ACC112 (cell line): ENCODE measurements around the gene LRP1.

ENCODE experiments used
- H2AFZ ChIP-seq: fragments of 200-600 bp; sonication (generic); one replicate; pipeline ENCODE4 v1.6.0; 2017; ENCODE audit warnings: antibody characterized with exemption, low read length; ENCODE audit not compliant: unreplicated experiment
- H3K27ac ChIP-seq: fragments of 200-600 bp; sonication (generic); 2 replicates; pipeline ENCODE4 v1.5.1; 2014; ENCODE audit warnings: low read depth, mild to moderate bottlenecking, antibody characterized with exemption, low read length, moderate library complexity
- H3K27me3 ChIP-seq: fragments of 200-600 bp; sonication (generic); 2 replicates; pipeline ENCODE4 v1.6.1; 2014; ENCODE audit warnings: mild to moderate bottlenecking, antibody characterized with exemption, low read length, moderate library complexity, mixed read lengths; ENCODE audit not compliant: insufficient read depth
- H3K36me3 ChIP-seq: fragments of 200-600 bp; sonication (generic); 2 replicates; pipeline ENCODE4 v1.6.1; 2016; ENCODE audit warnings: mild to moderate bottlenecking, antibody characterized with exemption, low read length, moderate library complexity, mixed read lengths; ENCODE audit not compliant: insufficient read depth
- H3K4me1 ChIP-seq: fragments of 200-600 bp; sonication (generic); one replicate; pipeline ENCODE4 v1.6.1; 2016; ENCODE audit warnings: low read length, mixed read lengths; ENCODE audit not compliant: insufficient read depth, unreplicated experiment, control insufficient read depth
- H3K4me3 ChIP-seq: fragments of 200-600 bp; sonication (generic); 2 replicates; pipeline ENCODE4 v1.5.1; 2014; ENCODE audit warnings: mild to moderate bottlenecking, low read depth, low read length
- H3K79me2 ChIP-seq: fragments of 200-600 bp; sonication (generic); one replicate; pipeline ENCODE4 v1.6.0; 2016; ENCODE audit warnings: low read length; ENCODE audit not compliant: control insufficient read depth, unreplicated experiment, insufficient read depth

The LRP1 gene

DNA sequence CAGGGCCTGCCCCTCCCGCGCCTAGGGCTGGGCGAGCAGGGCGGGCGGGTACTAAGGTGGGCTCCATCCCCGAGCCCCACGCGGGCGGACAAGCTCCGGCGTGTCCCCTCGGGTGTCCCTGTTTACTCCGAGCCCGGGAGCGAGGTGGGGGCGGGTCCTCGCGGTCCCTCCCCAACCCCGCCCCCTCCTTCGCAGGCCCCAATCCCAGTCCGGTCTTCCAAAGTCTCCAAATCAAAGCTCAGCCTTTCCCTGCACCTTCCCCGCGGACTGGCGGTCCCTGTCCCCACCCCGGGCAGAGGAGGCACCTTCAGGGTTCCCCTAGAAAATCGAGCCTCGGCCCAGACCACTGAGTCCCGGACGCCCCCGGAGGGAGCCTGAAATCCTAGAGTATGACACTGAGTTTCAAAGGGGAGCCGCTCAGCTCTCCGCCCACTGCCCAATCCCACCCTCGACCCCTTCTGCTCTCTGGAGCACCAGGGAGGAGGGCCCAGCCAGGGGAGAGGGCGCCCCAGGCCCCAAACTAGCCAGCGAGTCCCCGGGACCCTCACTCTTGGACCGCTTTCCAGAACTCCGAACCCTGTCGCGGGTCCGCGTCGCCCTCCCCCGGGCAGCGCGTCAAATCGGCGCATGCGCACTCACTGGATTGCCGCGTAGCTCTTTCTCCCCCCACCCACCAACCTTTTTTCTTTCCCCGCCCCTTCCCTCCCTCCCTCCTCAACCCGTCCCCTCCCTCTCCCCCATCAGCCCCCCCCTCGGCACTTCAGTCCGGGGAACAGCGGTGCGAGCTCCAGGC is at the start of gene LRP1:
LRP1 (plus strand) TSS at position 758 of the 793 bp plus-strand sequence. CDS start 482 bp downstream, outside the sequence.
- peak within 1 kb of the TSS; percentile 94 for H3K27ac ChIP-seq
- H3K36me3 ChIP-seq, result no peaks in the 10 kb centered on the region
- no peaks in the 10 kb centered on the region for H3K27me3 ChIP-seq
- peak within 1 kb of the TSS; percentile 97 for H3K4me3 ChIP-seq
- peaks cover 45% of the 10 kb centered on the region for H3K79me2 ChIP-seq
- peaks cover 33% of the 10 kb centered on the region for H3K4me1 ChIP-seq
- H2AFZ ChIP-seq, result peak within 1 kb of the TSS; percentile 82

DNA sequence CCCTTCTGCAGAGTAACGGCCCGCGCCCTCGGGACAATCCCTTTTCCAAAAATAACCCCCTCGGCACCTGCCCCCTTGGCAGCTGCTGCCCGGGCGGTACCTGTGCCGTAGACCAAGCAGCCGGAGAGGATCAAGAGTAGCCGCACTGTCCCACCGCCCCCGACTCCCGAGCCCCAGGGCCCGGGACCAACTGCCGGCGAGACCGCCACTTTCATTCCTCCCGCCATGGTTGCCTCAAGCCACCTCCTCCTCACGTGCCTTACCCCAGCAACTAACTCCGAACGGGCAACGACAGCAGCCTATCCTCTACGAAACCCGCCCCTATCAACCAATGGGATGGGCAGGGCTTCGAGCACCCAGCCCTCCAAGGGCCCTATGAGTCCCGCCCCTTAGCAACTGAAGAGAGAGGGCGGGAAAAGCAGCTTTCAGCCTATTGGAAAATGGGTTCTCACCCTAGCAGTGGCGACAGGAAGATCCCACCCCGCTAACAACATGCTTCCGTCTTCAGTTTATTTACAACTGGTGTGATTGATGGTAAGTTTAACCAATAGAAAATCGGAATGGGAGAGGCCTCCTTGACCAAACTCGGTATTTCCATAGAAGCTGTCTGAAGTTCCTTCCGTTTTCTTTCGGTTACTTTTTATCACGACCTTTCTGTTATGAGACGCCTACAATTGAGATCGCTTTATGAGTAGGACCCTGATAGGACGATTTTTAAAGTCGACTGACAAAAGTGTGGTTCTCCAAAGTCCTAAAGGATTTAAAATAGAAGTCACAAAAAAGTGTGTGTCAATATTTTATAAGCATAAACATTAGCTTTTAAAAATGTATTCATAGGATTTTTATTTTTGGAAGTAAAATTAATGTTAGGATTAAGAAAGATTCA is 49.5 kb upstream of the LRP1 start, which contains the start of gene NEMP1:
NEMP1 (minus strand) TSS at position 273 of the 886 bp plus-strand sequence; CDS start at position 227, 46 bp downstream.
- Histone ChIP-seq H3K4me3 (peak within 1 kb of the TSS; percentile 85), H3K27me3 (no peaks in the 10 kb centered on the region), H3K27ac (peak within 1 kb of the TSS; percentile 82), H3K4me1 (peaks cover 8% of the 10 kb centered on the region), H2AFZ (peak within 1 kb of the TSS; percentile 68), H3K36me3 (no peaks in the 10 kb centered on the region), H3K79me2 (peaks cover 26% of the 10 kb centered on the region)

DNA sequence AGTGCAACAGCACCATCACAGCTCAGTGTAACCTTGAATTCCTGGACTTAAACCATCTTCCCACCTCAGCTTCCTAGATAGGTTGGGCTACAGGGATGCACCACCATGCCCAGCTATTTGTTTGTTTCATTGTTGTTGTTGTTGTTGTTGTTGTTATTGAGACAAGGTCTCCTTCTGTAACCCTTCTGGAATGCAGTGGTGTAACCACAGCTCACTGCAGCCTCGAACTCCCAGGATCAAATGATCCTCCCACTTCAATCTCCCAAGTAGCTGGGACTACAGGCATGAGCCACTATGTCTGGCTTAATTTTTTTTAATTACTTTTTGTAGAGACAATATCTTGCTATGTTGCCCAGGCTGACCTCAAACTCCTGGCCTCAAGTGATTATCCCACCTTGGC is 48.5 kb upstream of the LRP1 start:
- Histone ChIP-seq H3K27ac (peak overlapping the region; percentile 82), H3K79me2 (peaks cover 20% of the 10 kb centered on the region), H2AFZ (no peak overlapping the region), H3K4me1 (peaks cover 8% of the 10 kb centered on the region), H3K36me3 (no peaks in the 10 kb centered on the region), H3K27me3 (no peaks in the 10 kb centered on the region), H3K4me3 (no peak overlapping the region)

DNA sequence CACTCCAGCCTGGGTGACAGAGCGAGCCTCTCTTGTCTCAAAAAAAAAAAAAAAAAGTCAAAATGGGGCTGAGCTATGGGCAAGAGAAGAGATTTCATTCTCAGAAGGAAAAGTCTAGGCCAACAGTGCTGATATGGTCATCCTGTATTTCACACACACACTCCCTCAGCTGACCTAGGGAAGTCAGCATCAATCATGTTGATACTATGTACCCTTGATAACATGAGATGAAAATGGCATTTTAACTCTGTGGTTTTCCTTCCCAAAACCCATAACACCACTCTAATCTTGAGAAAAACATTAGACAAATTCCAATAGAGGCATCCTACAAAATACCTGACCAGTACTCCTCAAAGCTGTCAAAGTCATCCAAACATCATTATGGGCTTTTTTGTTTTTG is 47.4 kb upstream of the LRP1 start:
- H3K27ac ChIP-seq, result no peak overlapping the region

DNA sequence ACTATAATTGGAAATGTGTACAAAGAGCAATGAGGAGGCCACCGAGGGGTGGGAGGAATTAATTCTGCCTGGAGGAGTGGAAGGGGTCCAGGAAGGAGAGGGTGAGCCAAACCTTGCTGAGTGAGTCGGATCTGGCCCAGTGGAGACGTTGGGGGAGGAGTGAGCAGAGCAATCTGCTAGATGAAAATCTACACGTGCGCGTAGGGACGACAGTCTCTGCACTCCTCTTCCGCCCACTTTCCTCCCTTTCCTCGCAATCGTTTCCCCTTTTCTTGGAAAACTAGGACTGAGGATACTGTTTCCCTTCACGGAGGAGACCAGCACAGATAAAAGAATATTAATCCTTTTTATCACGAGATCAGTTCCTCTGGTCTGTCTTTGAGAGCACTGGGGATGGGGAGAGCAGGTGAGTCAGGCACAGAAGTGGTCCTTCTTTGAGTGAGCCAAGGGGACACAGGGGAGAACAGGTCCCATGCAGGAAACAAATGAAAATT is 42.2 kb upstream of the LRP1 start:
- Histone ChIP-seq H3K79me2 (peaks cover 18% of the 10 kb centered on the region), H3K4me1 (peaks cover 16% of the 10 kb centered on the region), H3K27me3 (no peaks in the 10 kb centered on the region), H2AFZ (peak overlapping the region; percentile 8), H3K27ac (peak overlapping the region; percentile 93), H3K36me3 (no peaks in the 10 kb centered on the region), H3K4me3 (peak overlapping the region; percentile 91)

More for the DNA sequence above, 47.4 kb upstream of the LRP1 start:
- no peaks in the 10 kb centered on the region for H3K27me3 ChIP-seq
- no peak overlapping the region for H3K4me3 ChIP-seq
- H2AFZ ChIP-seq, result no peak overlapping the region
- H3K36me3 ChIP-seq, result no peaks in the 10 kb centered on the region
- H3K4me1 ChIP-seq, result peaks cover 17% of the 10 kb centered on the region
- peaks cover 20% of the 10 kb centered on the region for H3K79me2 ChIP-seq

DNA sequence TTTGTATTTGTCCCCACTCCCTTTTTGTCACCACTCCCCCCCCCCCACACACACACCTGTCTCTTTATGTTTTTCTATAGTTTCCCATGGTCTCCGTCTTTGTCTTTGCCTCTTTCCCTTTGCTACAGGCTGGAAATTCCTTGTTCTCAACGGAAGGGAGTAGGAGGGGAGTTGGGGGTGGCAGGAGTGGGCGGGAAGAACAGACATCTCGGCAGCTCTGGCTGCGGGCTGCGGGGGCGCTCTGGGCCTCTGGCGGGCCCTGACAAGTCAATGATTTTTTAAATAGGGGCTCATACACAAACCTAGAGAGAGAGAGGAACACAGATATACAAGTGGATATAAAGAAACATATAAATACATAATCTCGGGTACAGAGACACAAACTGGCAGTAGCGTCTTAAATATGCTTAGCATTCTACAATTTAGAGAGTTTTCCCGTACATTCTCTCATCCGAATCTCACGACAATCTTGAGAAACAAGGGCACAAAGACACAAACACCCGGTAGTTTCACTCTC is 41.7 kb upstream of the LRP1 start:
- Histone ChIP-seq H3K4me1 (peaks cover 21% of the 10 kb centered on the region), H3K27me3 (no peaks in the 10 kb centered on the region), H3K27ac (peak overlapping the region; percentile 93), H2AFZ (peak overlapping the region; percentile 84), H3K4me3 (peak overlapping the region; percentile 91), H3K36me3 (no peaks in the 10 kb centered on the region), H3K79me2 (peaks cover 23% of the 10 kb centered on the region)

DNA sequence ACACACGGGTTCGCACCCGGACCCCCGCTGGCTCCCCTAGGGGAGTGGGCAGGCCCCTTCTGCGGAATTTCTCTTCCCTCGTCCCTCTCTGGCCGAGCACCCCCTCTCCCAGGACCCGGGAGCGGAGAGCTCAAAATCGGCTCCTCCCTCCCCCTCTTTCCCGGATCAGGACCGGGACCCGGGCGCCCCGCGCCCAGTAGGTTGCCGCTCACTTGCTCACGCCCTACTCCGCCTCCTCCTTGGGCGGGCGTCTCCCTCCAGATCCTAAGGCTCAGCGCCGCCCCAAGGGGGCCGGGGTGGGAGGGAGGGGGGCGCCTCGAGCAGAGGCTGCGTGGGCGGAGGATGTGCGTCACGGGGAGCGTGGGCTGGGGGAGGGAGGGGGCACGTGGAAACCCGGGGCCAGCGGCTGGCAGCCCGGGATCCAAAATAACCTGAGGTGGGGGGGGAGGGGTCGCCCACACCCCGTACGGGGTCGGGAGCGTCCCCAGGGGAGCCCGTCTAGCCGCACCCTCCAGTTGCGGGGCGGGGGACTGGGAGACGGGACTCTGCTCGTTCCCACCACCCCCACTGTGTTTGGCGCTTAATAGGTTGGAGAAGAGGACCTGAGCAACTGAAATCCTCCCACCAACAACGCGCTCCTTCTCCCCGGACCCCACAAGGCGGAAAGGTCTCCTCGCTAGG is 41.1 kb upstream of the LRP1 start:
- peak overlapping the region; percentile 93 for H3K27ac ChIP-seq
- H3K36me3 ChIP-seq, result peaks cover under 1% of the 10 kb centered on the region; the same call in 1 of the 2 replicates
- H2AFZ ChIP-seq, result peak overlapping the region; percentile 84
- H3K79me2 ChIP-seq, result peaks cover 28% of the 10 kb centered on the region
- H3K4me1 ChIP-seq, result peaks cover 26% of the 10 kb centered on the region
- peak overlapping the region; percentile 91 for H3K4me3 ChIP-seq
- no peaks in the 10 kb centered on the region for H3K27me3 ChIP-seq

DNA sequence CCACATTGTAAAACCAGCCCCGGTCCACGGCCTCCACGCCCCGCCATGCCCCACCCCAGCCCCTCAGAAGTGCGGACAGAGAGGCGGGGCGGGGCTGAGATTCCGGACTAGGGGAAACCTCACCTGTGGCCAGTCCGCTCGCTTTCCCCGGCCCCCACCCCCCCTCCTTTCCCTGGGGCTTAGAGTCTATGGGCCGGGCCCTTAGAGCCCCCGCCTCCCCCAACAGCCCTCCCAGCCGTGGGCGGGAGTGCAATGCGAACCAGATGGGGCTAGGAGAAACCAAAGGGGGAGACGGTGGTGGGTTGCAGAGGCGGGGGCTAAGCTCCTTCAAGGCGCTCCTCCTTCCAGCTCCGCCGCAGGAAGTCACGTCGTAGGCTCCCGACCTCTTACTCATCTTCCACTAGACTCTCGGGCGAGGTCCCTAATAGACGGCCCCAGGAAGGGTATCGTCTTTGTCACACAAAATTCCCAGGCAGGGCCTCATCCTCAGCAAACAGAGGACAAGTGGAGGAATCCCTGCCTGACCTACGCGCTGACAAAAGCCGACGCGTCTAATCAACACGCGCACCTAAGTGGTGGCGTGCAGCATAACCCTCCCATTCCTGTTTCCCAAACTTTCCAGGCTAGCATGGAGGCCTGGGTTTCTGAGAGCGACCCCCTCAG is 40.5 kb upstream of the LRP1 start:
- Histone ChIP-seq H3K27me3 (no peaks in the 10 kb centered on the region), H3K36me3 (peaks cover 7% of the 10 kb centered on the region; the same call in 1 of the 2 replicates), H2AFZ (peak overlapping the region; percentile 3)

DNA sequence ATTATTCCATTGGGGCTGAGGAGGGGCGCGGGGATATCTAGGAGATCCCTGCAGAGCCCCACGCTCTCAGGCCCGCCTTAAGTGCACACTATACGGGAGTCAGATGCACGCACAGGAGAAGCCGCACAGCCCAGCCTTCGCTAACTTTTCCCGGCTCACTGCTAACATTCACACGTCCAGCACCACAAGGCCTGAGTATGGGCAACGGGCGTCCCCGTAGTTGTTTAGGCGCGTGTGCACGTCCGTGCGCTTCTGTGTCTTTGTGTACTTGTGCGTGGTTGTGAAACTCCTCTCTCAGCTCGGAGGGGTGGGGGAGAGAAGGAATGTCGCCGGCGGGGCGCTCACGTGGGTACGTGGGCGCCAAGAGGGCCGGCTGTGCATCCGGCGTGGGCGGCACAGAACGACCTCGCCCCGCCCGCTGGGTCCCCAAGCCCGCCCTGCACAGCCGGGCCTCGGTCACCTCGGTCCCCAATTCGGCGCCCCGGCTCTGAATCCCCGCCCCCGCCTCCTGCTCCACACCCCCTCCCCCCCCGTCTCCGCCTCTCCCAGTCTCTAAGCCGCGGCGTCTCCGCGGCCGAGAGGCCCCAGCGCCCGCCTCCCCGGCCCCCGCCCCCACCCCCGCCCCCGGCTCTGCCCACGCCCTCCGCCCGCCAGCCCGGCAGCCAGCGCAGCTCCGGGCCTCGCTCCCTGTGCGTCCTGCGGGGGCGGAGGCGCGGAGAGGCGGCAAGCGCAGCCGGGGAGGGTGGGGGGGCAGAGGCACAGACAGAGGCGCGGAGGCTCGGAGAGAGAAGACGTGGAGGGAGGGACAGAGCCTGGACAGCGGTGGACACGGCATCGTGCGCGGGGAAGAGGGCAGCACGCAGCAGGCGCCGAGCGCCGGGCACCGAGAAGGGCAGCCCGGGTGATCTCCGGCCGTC is 39.7 kb upstream of the LRP1 start, which contains the start of gene NAB2:
NAB2 (plus strand) TSS at position 761 of the 917 bp plus-strand sequence. CDS start 158 bp downstream, outside the sequence.
- peaks cover 41% of the 10 kb centered on the region for H3K4me1 ChIP-seq
- H3K27me3 ChIP-seq, result no peaks in the 10 kb centered on the region
- peaks cover 8% of the 10 kb centered on the region; the same call in 1 of the 2 replicates for H3K36me3 ChIP-seq
- H3K27ac ChIP-seq, result peak within 1 kb of the TSS; percentile 93
- H3K79me2 ChIP-seq, result peaks cover 33% of the 10 kb centered on the region
- peak within 1 kb of the TSS; percentile 3 for H2AFZ ChIP-seq
- peak within 1 kb of the TSS; percentile 91 for H3K4me3 ChIP-seq

More for the DNA sequence above, 40.5 kb upstream of the LRP1 start:
- Histone ChIP-seq H3K4me3 (peak overlapping the region; percentile 91), H3K79me2 (peaks cover 33% of the 10 kb centered on the region), H3K4me1 (peaks cover 33% of the 10 kb centered on the region), H3K27ac (peak overlapping the region; percentile 93)
